IMR-90 (cell line): Measurements from ENCODE around the gene GOLGA6L1. TPM values are rescaled to one million over a fixed set of nuclear protein-coding genes. Genes with fewer than 3 reads are reported as not detected.

ENCODE experiments used
- ATAC-seq: fragments of 200-7000 bp; cut with Tn5 transposase; 2 replicates; pipeline ENCODE4 v1.9.1; 2020; ENCODE audit warnings: low read depth, mild to moderate bottlenecking, moderate library complexity
- BruUV-seq: library from RNA; stranded (reverse); fragments of 400-500 nt; replicated peaks from 2 replicates; lab custom pipeline; 2021; lab: Mats Ljungman, UMichigan
- CTCF ChIA-PET: fragments of 300-600 bp; formaldehyde crosslinking; extraction: SDS; loops from one replicate; lab custom pipeline; 2021; ENCODE audit warnings: antibody characterized with exemption; lab: Yijun Ruan, JAX
- POLR2A ChIA-PET: fragments of 300-600 bp; sonication (Branson Sonifier 250); formaldehyde crosslinking; loops from one replicate; lab custom pipeline; 2022; ENCODE audit warnings: antibody characterized with exemption; ENCODE audit not compliant: unreplicated experiment; lab: Charles Lee
- DNase-seq: peaks from one replicate; pipeline ENCODE4 v3.0.0; 2013
- H2AFZ ChIP-seq: replicated peaks from 2 replicates; pipeline ENCODE3; 2013; ENCODE audit warnings: low read length, mild to moderate bottlenecking; ENCODE audit not compliant: poor library complexity
- H2AK5ac ChIP-seq: 2 replicates; pipeline ENCODE4 v1.6.1; 2013; ENCODE audit warnings: low read depth, low read length, inconsistent platforms
- H2AK9ac ChIP-seq: replicated peaks from 2 replicates; pipeline ENCODE3; 2013; ENCODE audit warnings: mild to moderate bottlenecking, low read depth, low read length, moderate library complexity; ENCODE audit not compliant: poor library complexity
- H2BK120ac ChIP-seq: 2 replicates; pipeline ENCODE4 v1.6.1; 2013; ENCODE audit warnings: low read depth, low read length, inconsistent platforms
- H2BK15ac ChIP-seq: 3 replicates; pipeline ENCODE4 v1.6.1; 2013; ENCODE audit warnings: low read depth, low read length, inconsistent platforms
- H2BK20ac ChIP-seq: 2 replicates; pipeline ENCODE4 v1.6.1; 2013; ENCODE audit warnings: low read depth, mild to moderate bottlenecking, inconsistent platforms, low read length, moderate library complexity
- H2BK5ac ChIP-seq: 2 replicates; pipeline ENCODE4 v1.6.1; 2013; ENCODE audit warnings: mild to moderate bottlenecking, low read depth, low read length, inconsistent platforms; ENCODE audit not compliant: poor library complexity, severe bottlenecking
- H3K14ac ChIP-seq: replicated peaks from 2 replicates; pipeline ENCODE4 v1.6.1; 2013; ENCODE audit warnings: low read depth, low read length, inconsistent platforms
- H3K18ac ChIP-seq: 2 replicates; pipeline ENCODE4 v1.6.1; 2013; ENCODE audit warnings: low read depth, low read length, control low read depth
- H3K23ac ChIP-seq: 2 replicates; pipeline ENCODE4 v1.6.1; 2013; ENCODE audit warnings: low read depth, low read length, inconsistent platforms
- H3K27ac ChIP-seq: 2 replicates; pipeline ENCODE4 v1.5.1; 2013; ENCODE audit warnings: mild to moderate bottlenecking, control low read depth, low read length; ENCODE audit not compliant: insufficient read depth
- H3K27me3 ChIP-seq: 2 replicates; pipeline ENCODE4 v1.6.1; 2013; ENCODE audit warnings: low read length; ENCODE audit not compliant: control insufficient read depth, insufficient read depth
- H3K36me3 ChIP-seq: 2 replicates; pipeline ENCODE4 v1.6.1; 2013; ENCODE audit warnings: low read length, mixed read lengths; ENCODE audit not compliant: control insufficient read depth, insufficient read depth
- H3K4ac ChIP-seq: 2 replicates; pipeline ENCODE4 v1.6.1; 2013; ENCODE audit warnings: low read depth, low read length, inconsistent platforms
- H3K4me1 ChIP-seq: 2 replicates; pipeline ENCODE4 v1.6.1; 2013; ENCODE audit warnings: low read length, mixed read lengths; ENCODE audit not compliant: control insufficient read depth, insufficient read depth
- H3K4me2 ChIP-seq: 2 replicates; pipeline ENCODE4 v1.6.1; 2013; ENCODE audit warnings: low read depth, mild to moderate bottlenecking, control low read depth, low read length, moderate library complexity
- H3K4me3 ChIP-seq: 2 replicates; pipeline ENCODE4 v1.5.1; 2013; ENCODE audit warnings: low read depth, mild to moderate bottlenecking, control low read depth, low read length, moderate library complexity; ENCODE audit not compliant: insufficient read depth
- H3K56ac ChIP-seq: 2 replicates; pipeline ENCODE4 v1.6.1; 2013; ENCODE audit warnings: low read length, inconsistent platforms; ENCODE audit not compliant: insufficient read depth; ENCODE audit errors: extremely low read depth
- H3K79me1 ChIP-seq, 2 experiments: 2 replicates each; pipeline ENCODE4 v1.6.1; 2013; ENCODE audit warnings: low read length in 2 of 2, inconsistent platforms in 1 of 2, low read depth in 1 of 2
- H3K9ac ChIP-seq: 2 replicates; pipeline ENCODE4 v1.6.1; 2013; ENCODE audit warnings: low read depth, low read length, control low read depth
- H3K9me1 ChIP-seq: 2 replicates; pipeline ENCODE4 v1.6.1; 2013; ENCODE audit warnings: low read length, inconsistent platforms; ENCODE audit not compliant: insufficient read depth
- H3K9me3 ChIP-seq: 2 replicates; pipeline ENCODE4 v1.6.1; 2013; ENCODE audit warnings: low read length; ENCODE audit not compliant: control insufficient read depth, insufficient read depth
- H4K20me1 ChIP-seq: 2 replicates; pipeline ENCODE4 v1.6.1; 2013; ENCODE audit warnings: low read length, inconsistent platforms; ENCODE audit not compliant: insufficient read depth
- H4K5ac ChIP-seq: 2 replicates; pipeline ENCODE4 v1.6.1; 2013; ENCODE audit warnings: mild to moderate bottlenecking, low read depth, low read length, control low read depth
- H4K8ac ChIP-seq, 2 experiments: 2 replicates each; pipeline ENCODE4 v1.6.1; 2013; ENCODE audit warnings: low read depth in 2 of 2, low read length in 2 of 2, control low read depth in 1 of 2, inconsistent platforms in 1 of 2
- H4K91ac ChIP-seq: 2 replicates; pipeline ENCODE4 v1.6.1; 2013; ENCODE audit warnings: low read depth, low read length, inconsistent platforms; ENCODE audit not compliant: insufficient read depth
- BHLHE40 ChIP-seq: fragments of 150-350 bp; IDR thresholded peaks from 2 replicates; pipeline ENCODE4 v1.6.1; 2016; ENCODE audit warnings: mild to moderate bottlenecking, low read depth, low read length
- CEBPB ChIP-seq: IDR thresholded peaks from 2 replicates; pipeline ENCODE4 v1.6.1; 2012; ENCODE audit warnings: low read depth, low read length, improper control_type of control experiment
- CHD1 ChIP-seq: IDR thresholded peaks from 2 replicates; pipeline ENCODE4 v1.6.1; 2012; ENCODE audit warnings: low read depth, low read length, improper control_type of control experiment
- FOS ChIP-seq: fragments of 150-350 bp; IDR thresholded peaks from 2 replicates; pipeline ENCODE4 v1.6.1; 2016; ENCODE audit warnings: low read depth, low read length
- POLR2A ChIP-seq: IDR thresholded peaks from 2 replicates; pipeline ENCODE4 v1.6.1; 2012; ENCODE audit warnings: mild to moderate bottlenecking, low read depth, low read length
- RAD21 ChIP-seq: IDR thresholded peaks from 2 replicates; pipeline ENCODE4 v1.6.1; 2012; ENCODE audit warnings: low read length, improper control_type of control experiment
- RCOR1 ChIP-seq: IDR thresholded peaks from 2 replicates; pipeline ENCODE4 v1.6.1; 2012; ENCODE audit warnings: mild to moderate bottlenecking, low read length, improper control_type of control experiment; ENCODE audit not compliant: insufficient replicate concordance
- RFX5 ChIP-seq: IDR thresholded peaks from 2 replicates; pipeline ENCODE4 v1.8.0; 2012; ENCODE audit warnings: low read depth, mild to moderate bottlenecking, low read length, moderate library complexity
- SMC3 ChIP-seq: fragments of 150-350 bp; IDR thresholded peaks from 2 replicates; pipeline ENCODE4 v1.6.1; 2016; ENCODE audit warnings: low read depth, mild to moderate bottlenecking, antibody characterized with exemption, low read length, moderate library complexity
- WGBS, 2 experiments: methylation state at CpG; one replicate each; pipeline versions ENCODE4 v1.1.5 to v1.1.7; 2013; ENCODE audit warnings: missing lambda C conversion rate in 2 of 2; ENCODE audit not compliant: insufficient read length in 1 of 2; ENCODE audit errors: extremely low coverage in 2 of 2; 5-methylcytosine and 5-hydroxymethylcytosine counted together
- dilution Hi-C: fragments of 300-500 bp; cut with HindIII; formaldehyde crosslinking; loops from one replicate; pipeline ENCODE4 v1.14.3; 2018; ENCODE audit warnings: low sequenced_read_pairs; ENCODE audit not compliant: unreplicated experiment
- in situ Hi-C: fragments of 300-500 bp; cut with MboI; formaldehyde crosslinking; loops from 3 replicates; pipeline ENCODE4 v1.14.3; 2019; ENCODE audit warnings: low sequenced_read_pairs, inconsistent platforms, mixed read lengths
- intact Hi-C: fragments of 100-400 bp; cut with micrococcal nuclease; formaldehyde crosslinking; loops from 2 replicates; pipeline ENCODE4 v1.10.0; 2022
- microRNA-seq, 2 experiments: library from miRNA; stranded (forward) in 1 of 2; unstranded in 1 of 2; fragments of 10-50 nt in 1 of 2; fragments of <30 nt in 1 of 2; gene quantifications in 1 of 2; microRNA quantifications in 1 of 2; one replicate each; pipeline versions ENCODE3 to v1.1.0; 2013 to 2020; ENCODE audit not compliant: insufficient read depth in 1 of 2, insufficient read length in 1 of 2, unreplicated experiment in 1 of 2
- polyA plus RNA-seq, 3 experiments: library from polyadenylated mRNA; depleted of rRNA; stranded (reverse); fragments of >200 nt; gene quantifications; 2 replicates each; pipeline ENCODE4 v1.2.3, GENCODE V29; 2012; ENCODE audit warnings: low replicate concordance in 1 of 3
- small RNA-seq, 5 experiments: library from RNA; depleted of rRNA; stranded (forward); fragments of <200 nt; gene quantifications; one replicate each; pipeline ENCODE3, GENCODE V24; 2012
- total RNA-seq: library from RNA; depleted of rRNA; stranded (reverse); fragments of >200 nt; gene quantifications from 2 replicates; pipeline ENCODE4 v1.2.3, GENCODE V29; 2012; rRNA removed

GOLGA6L1 gene
- total and polyA plus RNA-seq, 2 of the 4 experiments (the other 2 are of a cell fraction), result not detected

DNA sequence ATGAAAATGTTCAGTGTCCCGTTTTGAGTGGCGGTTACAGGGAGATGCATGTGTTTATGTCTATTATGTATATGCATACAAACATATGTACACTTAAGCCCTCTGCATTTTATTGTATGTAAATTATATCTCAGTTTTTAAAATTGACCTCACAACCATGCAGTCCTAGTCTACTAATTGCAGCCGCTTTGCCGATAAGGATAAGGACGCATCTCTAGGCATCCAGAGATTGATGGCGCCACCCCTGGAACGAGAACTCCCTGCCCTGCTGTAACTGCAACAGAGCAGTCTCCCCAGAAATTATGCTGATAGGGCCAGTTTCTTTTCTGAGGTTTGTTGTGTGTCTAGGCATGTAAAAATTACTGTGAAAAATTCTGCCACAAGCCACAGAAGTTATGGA, 56.9 kb downstream of the GOLGA6L1 start:
- no peak overlapping the region for H3K14ac ChIP-seq
- no peak overlapping the region for H2BK20ac ChIP-seq
- in situ Hi-C loops, result no loop called here
- POLR2A ChIA-PET, result no interaction called here
- H2AK9ac ChIP-seq, result no peak overlapping the region
- H4K91ac ChIP-seq, result no peak overlapping the region
- DNase-seq (no peak), ATAC-seq (no peak)
- no peak overlapping the region for H4K5ac ChIP-seq
- H2BK15ac ChIP-seq, result no peak overlapping the region
- H3K9me3 ChIP-seq, result no peaks in the 10 kb centered on the region
- TF ChIP-seq RCOR1 (no peak), CHD1 (no peak), SMC3 (no peak), RAD21 (no peak), CEBPB (no peak), FOS (no peak), POLR2A (no peak), RFX5 (no peak), BHLHE40 (no peak)
- no peaks in the 10 kb centered on the region for H3K9me1 ChIP-seq
- H3K4ac ChIP-seq, result no peak overlapping the region
- H3K9ac ChIP-seq, result no peak overlapping the region
- H3K27me3 ChIP-seq, result no peaks in the 10 kb centered on the region
- H2AFZ ChIP-seq, result no peak overlapping the region
- H4K8ac ChIP-seq, result no peak overlapping the region
- intact Hi-C loops, result no loop called here
- WGBS, 2 experiments, result no CpG with 5 or more reads among the region's 7 CpGs
- H3K4me2 ChIP-seq, result no peak overlapping the region
- H3K27ac ChIP-seq, result no peak overlapping the region
- no peak overlapping the region for H2AK5ac ChIP-seq
- no peaks in the 10 kb centered on the region for H4K20me1 ChIP-seq
- H3K36me3 ChIP-seq, result no peaks in the 10 kb centered on the region
- no peak overlapping the region for H3K4me3 ChIP-seq
- dilution Hi-C loops, result no loop called here
- H3K18ac ChIP-seq, result no peak overlapping the region
- no TSS peak for BruUV-seq
- no peak overlapping the region for H2BK5ac ChIP-seq
- H3K56ac ChIP-seq, result no peak overlapping the region
- no peak overlapping the region for H3K23ac ChIP-seq
- no peak overlapping the region for H2BK120ac ChIP-seq
- no peaks in the 10 kb centered on the region for H3K4me1 ChIP-seq
- CTCF ChIA-PET, result no interaction called here
- H3K79me1 ChIP-seq, result no peaks in the 10 kb centered on the region

Small RNA genes lying within 50 kb of the gene (microRNA-seq; reads per million reads assigned to microRNA genes)
- gene RN7SL106P (ENCODE audit: insufficient read depth, insufficient read length), result not detected

Small RNA genes lying within 50 kb of the gene (small RNA-seq; reads per million reads assigned to genes)
- gene RN7SL106P, result 0 reads per million in 5 experiments

Other genes starting within 250 kb of the GOLGA6L1 start
- 144 and 163 TPM in 2 replicates for gene CYFIP1, start 156.5 kb downstream of the GOLGA6L1 start, total RNA-seq
- gene CYFIP1, start 156.5 kb downstream of the GOLGA6L1 start, polyA plus RNA-seq (2012; rRNA removed), result 51.4 and 58.4 TPM in 2 replicates
- gene TUBGCP5, start 97.3 kb downstream of the GOLGA6L1 start, total RNA-seq, result 19.4 and 20.0 TPM in 2 replicates
- 11.2 and 13.0 TPM in 2 replicates for gene TUBGCP5, start 97.3 kb downstream of the GOLGA6L1 start, polyA plus RNA-seq (2012; rRNA removed)
- gene GOLGA6L26, start 197.4 kb upstream of the GOLGA6L1 start, total RNA-seq, result not detected in 2 replicates
- gene GOLGA6L26, start 197.4 kb upstream of the GOLGA6L1 start, polyA plus RNA-seq (2012; rRNA removed), result not detected in 2 replicates
- under 0.01 TPM in 2 replicates for gene GOLGA8S, start 217.9 kb upstream of the GOLGA6L1 start, total RNA-seq
- 0.01 and 0.03 TPM in 2 replicates for gene GOLGA8S, start 217.9 kb upstream of the GOLGA6L1 start, polyA plus RNA-seq (2012; rRNA removed)